ES-I3 (cell line): ENCODE results near the gene NEBL.
"Not testable (repeated sequence)": the region's sequence is repeated elsewhere in the genome, so short reads cannot be mapped to it uniquely, and the experiment has no call there.

ENCODE experiments used
- H3K36me3 ChIP-seq: 2 replicates; pipeline ENCODE4 v1.6.1; 2013; ENCODE audit warnings: mild to moderate bottlenecking, low read length, control low read depth, moderate library complexity; ENCODE audit not compliant: insufficient read depth
- H3K4me1 ChIP-seq: 2 replicates; pipeline ENCODE4 v1.6.1; 2013; ENCODE audit warnings: mild to moderate bottlenecking, control low read depth, low read length; ENCODE audit not compliant: insufficient read depth
- H3K9ac ChIP-seq: 2 replicates; pipeline ENCODE4 v1.6.1; 2013; ENCODE audit warnings: low read depth, mild to moderate bottlenecking, low read length, moderate library complexity
- H3K9me3 ChIP-seq: 2 replicates; pipeline ENCODE4 v1.6.1; 2013; ENCODE audit warnings: mild to moderate bottlenecking, low read length, moderate library complexity; ENCODE audit not compliant: control insufficient read depth, insufficient read depth

NEBL gene

GRCh38 chr10:20897146-20897825 lies at the start of gene NEBL:
Gene NEBL (minus strand): TSS chr10:20897311. CDS start chr10:20897205, 106 bp downstream.
- no peak within 1 kb of the TSS for H3K9ac ChIP-seq
- no peaks in the 10 kb centered on the region for H3K36me3 ChIP-seq
- no peaks in the 10 kb centered on the region for H3K9me3 ChIP-seq
- no peaks in the 10 kb centered on the region for H3K4me1 ChIP-seq

DNA sequence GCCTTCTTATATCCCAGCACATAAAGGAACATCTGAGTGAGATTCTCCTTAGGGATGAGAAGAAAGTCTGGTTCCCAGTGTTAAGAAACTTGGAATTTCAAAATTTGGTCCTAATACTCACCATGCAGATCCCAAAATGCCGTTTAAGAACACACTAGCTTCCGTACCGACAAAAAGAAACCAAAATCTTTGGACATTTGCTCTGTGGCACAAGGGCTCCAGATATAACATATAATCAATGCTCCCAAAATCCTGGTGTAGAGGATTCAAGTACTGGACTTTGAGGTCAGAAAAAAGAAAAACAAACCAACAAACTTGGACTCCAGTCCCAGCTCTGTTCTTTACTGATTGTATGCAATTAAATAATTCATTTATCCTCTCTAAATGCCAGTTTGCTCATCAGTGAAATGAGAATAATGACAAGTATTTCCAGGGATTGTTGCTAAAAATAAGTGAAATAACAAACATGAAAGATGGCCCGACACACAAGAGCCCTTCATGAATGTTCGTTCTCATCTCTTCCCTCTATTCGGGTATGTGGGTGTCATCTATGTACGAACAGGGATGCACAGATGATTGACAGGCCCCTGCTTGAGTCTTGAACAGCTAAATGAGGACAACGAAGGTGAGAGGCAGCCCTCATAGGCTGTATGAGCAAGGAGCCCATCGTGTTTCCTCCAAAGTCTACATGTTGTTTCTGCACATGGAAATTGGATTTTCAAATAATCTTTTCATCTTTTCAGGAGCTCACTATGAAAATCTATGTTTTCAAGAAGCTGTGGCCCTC lies 48.6 kb upstream of the NEBL start:
- Histone ChIP-seq H3K36me3 (peaks cover 6% of the 10 kb centered on the region; the same call in 1 of the 2 replicates), H3K9ac (no peak overlapping the region), H3K9me3 (no peaks in the 10 kb centered on the region), H3K4me1 (peaks cover 14% of the 10 kb centered on the region)

DNA sequence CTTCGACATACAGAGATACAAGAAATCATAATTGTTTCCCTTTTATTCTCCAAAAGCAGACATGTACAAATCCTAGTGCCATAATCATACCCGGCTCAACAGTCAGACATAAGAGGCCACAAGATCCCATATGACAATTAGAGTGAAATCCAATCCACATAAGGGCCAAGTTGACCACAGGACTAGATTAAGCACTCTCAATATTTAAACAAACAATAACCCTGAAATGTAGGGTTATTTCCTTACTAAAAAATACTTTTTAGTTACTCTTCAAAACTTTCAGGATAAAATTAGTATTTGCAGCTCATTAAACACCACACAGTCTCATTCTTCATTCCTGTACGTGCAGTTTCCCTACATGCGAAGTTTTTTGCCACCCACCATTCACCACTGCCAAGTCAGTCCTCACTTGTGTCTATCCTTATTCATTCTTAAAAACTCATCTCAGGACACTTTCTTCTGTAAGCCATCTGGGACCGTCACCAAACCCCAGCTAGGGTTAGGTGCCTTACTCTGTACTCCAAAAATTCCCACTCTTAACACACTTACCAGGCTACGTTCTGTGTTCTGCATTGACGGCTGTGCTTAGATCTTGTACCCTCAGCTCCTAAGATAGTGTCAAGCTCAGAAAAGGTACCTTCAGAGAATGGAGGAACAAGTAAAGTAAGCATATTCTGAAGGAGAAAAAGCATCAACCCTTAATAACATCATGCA lies 47.8 kb upstream of the NEBL start:
- Histone ChIP-seq H3K36me3 (peaks cover 6% of the 10 kb centered on the region; the same call in 1 of the 2 replicates), H3K4me1 (peaks cover 9% of the 10 kb centered on the region), H3K9me3 (no peaks in the 10 kb centered on the region), H3K9ac (no peak overlapping the region)

GRCh38 chr10:20939414-20939813 lies 42.3 kb upstream of the NEBL start:
- not testable (repeated sequence) for H3K4me1 ChIP-seq, H3K36me3 ChIP-seq, H3K9me3 ChIP-seq, H3K9ac ChIP-seq

GRCh38 chr10:20936396-20936795 lies 39.3 kb upstream of the NEBL start:
- H3K9me3 ChIP-seq: no peaks in the 10 kb centered on the region
- H3K36me3 ChIP-seq: no peaks in the 10 kb centered on the region; the same call in 1 of the 2 replicates
- H3K9ac ChIP-seq: no peak overlapping the region
- H3K4me1 ChIP-seq: no peaks in the 10 kb centered on the region

DNA sequence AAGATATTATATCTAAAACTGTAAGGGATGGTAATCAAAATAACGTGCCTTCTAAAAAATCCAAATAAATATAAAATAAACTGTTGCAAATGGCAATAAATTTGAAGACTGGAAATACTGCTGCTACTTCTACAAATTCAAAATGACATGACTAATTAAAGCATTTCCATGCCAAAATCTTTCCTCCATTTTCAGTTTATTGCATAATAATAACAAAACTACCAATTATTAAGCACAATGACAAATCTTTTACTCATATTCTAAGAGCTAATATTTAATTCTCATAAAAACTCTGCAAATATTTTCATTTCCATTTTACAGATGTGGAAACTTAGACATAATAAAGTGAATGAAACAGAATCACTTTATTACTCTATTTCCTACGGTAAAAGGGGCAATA lies 38.8 kb upstream of the NEBL start:
- Histone ChIP-seq H3K9me3 (no peaks in the 10 kb centered on the region), H3K4me1 (no peaks in the 10 kb centered on the region), H3K36me3 (no peaks in the 10 kb centered on the region; the same call in 1 of the 2 replicates), H3K9ac (no peak overlapping the region)

DNA sequence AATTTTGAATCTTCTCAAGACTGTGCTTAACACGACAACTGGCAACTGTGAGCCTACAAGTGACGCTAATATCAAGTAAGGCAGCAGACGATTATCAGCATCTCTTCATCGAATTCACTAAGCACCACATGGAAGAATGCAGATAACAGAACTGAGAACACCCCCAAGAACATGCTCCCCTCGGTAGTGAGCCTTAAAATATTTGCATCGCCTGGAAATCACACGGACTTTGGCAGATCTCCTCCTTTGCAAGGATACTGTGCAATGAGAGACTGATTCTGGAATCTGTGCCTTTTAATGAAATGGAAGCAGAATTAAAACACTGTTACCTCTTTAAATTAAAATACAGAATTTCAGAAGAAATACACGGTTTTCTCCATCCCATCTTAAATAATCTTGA lies 38.2 kb upstream of the NEBL start:
- H3K36me3 ChIP-seq: no peaks in the 10 kb centered on the region; the same call in 1 of the 2 replicates
- no peaks in the 10 kb centered on the region for H3K4me1 ChIP-seq
- no peak overlapping the region for H3K9ac ChIP-seq
- no peaks in the 10 kb centered on the region for H3K9me3 ChIP-seq

GRCh38 chr10:20933705-20934104 lies 36.6 kb upstream of the NEBL start:
- H3K36me3 ChIP-seq: no peaks in the 10 kb centered on the region; the same call in 1 of the 2 replicates
- H3K9ac ChIP-seq: no peak overlapping the region
- no peaks in the 10 kb centered on the region for H3K9me3 ChIP-seq
- no peaks in the 10 kb centered on the region for H3K4me1 ChIP-seq

- Histone ChIP-seq H3K9ac (no peak overlapping the region), H3K9me3 (no peaks in the 10 kb centered on the region), H3K4me1 (no peaks in the 10 kb centered on the region), H3K36me3 (no peaks in the 10 kb centered on the region; the same call in 1 of the 2 replicates)
Measured at GRCh38 chr10:20932606-20933126, 35.6 kb upstream of the NEBL start.

GRCh38 chr10:20931156-20931795 lies 34.2 kb upstream of the NEBL start:
- H3K36me3 ChIP-seq: no peaks in the 10 kb centered on the region
- no peaks in the 10 kb centered on the region for H3K9me3 ChIP-seq
- H3K9ac ChIP-seq: no peak overlapping the region
- no peaks in the 10 kb centered on the region for H3K4me1 ChIP-seq

DNA sequence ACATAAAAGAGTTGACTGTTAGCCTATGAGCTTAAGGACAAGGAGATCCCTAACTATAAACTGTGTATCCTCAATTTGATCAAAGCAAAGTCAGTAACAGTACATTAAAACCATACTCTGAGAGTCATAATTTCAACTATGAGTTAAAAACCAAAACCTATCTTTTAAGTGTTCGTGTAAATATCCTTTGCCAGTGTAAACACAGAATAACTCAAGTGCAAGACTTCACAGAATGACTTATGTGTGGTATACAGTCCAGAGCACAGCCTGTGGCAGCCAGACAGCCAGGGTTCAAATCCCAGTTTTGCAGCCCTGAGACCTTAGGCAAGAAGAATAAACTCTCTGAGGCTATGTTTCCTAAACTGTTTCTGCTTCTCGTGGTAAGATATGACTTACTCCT lies 30.3 kb upstream of the NEBL start:
- H3K4me1 ChIP-seq: no peaks in the 10 kb centered on the region
- no peaks in the 10 kb centered on the region for H3K36me3 ChIP-seq
- no peak overlapping the region for H3K9ac ChIP-seq
- H3K9me3 ChIP-seq: no peaks in the 10 kb centered on the region

DNA sequence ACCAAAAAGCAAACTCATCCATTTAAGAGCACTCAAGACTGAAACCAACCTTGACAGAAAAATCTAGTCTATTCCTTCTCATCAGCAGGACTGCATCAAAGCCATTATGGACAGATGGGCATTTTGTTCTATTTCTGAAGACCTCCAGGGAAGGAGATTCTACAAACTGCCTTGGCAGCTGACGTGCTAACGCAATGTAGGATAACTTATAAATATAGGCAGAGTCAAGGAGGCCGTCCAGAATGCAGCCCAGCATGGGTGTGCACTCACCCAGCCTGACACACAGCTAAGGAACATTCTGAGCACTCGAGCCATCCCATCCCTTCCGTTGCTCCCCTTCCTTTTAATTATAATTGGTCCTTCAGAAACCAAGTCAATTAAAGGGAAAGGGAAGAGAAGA lies 25.3 kb upstream of the NEBL start:
- Histone ChIP-seq H3K9ac (no peak overlapping the region), H3K36me3 (no peaks in the 10 kb centered on the region), H3K9me3 (no peaks in the 10 kb centered on the region), H3K4me1 (no peaks in the 10 kb centered on the region; the same call in 1 of the 2 replicates)

DNA sequence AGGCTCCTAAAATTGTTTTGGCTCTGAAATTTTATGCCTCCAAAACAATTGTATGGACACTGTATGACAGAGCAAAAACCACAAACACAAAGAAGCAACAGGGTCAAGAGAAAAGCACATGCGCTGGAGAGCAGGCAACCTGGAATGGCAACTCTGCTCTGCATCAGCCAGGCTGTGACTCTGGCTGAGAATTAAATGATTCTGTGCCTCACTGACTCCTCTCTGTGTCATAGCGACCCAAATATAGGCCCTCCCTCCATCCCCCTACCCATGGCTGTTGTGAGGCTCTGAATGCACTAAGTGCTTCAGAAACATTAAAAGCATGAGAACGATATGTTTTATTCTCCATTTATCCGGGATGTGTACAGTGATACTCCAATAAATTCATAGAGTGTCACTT lies 24.9 kb upstream of the NEBL start:
- Histone ChIP-seq H3K4me1 (no peaks in the 10 kb centered on the region; the same call in 1 of the 2 replicates), H3K9ac (no peak overlapping the region), H3K36me3 (no peaks in the 10 kb centered on the region), H3K9me3 (no peaks in the 10 kb centered on the region)

GRCh38 chr10:20920061-20920460 lies 22.9 kb upstream of the NEBL start:
- Histone ChIP-seq H3K9ac (no peak overlapping the region), H3K36me3 (no peaks in the 10 kb centered on the region), H3K9me3 (no peaks in the 10 kb centered on the region), H3K4me1 (no peaks in the 10 kb centered on the region; the same call in 1 of the 2 replicates)
